ENCODE measurements around the gene PBX3. TPM values are rescaled to one million over a fixed set of nuclear protein-coding genes. Genes with fewer than 3 reads are reported as not detected.

The PBX3 gene
- 18.1 and 40.4 TPM in 2 replicates for total RNA-seq

GRCh38 chr9:125747053-125747764 is at the start of gene PBX3:
TSS of gene PBX3 (plus strand) at chr9:125747373.

GRCh38 chr9:125706651-125707471 is 40.3 kb upstream of the PBX3 start, which contains the start of gene MAPKAP1:
TSS of gene MAPKAP1 (minus strand) at chr9:125707208. CDS start at chr9:125672574, 34,634 bp downstream.

Other genes starting within 250 kb of the PBX3 start
- 58.5 and 65.9 TPM in 2 replicates for gene MAPKAP1, start 40.2 kb upstream of the PBX3 start, total RNA-seq

Measured in cardiac atrium fibroblast (primary cell).